Tibial nerve (tissue), 4 donors: ENCODE results near the gene ATP5F1D. TPM values are rescaled to one million over a fixed set of nuclear protein-coding genes. Genes with fewer than 3 reads are reported as not detected.
A peak's percentile ranks its signal among the peaks of the same experiment; 100 is the strongest.

Experiments
- DNase-seq, 2 donors: peaks; one replicate each; pipeline ENCODE4 v3.0.0-alpha.2; 2019; ENCODE audit warnings: low spot score in 2 of 2
- H3K27ac ChIP-seq, 4 donors: fragments of 200-600 bp; sonication (generic) in 3 of 4; one replicate each; pipeline ENCODE4 v1.5.1; 2017 to 2019; ENCODE audit warnings: mild to moderate bottlenecking in 1 of 4
- H3K27me3 ChIP-seq, 2 donors: fragments of 200-600 bp; sonication (generic) in 1 of 2; one replicate each; pipeline versions ENCODE4 v1.5.1 to v1.6.0; 2017 to 2019
- H3K36me3 ChIP-seq, 3 donors: fragments of 200-600 bp; sonication (generic); one replicate each; pipeline ENCODE4 v1.5.1; 2018 to 2019
- H3K4me1 ChIP-seq, 4 donors: fragments of 200-600 bp; sonication (generic) in 3 of 4; one replicate each; pipeline ENCODE4 v1.5.1; 2017 to 2019
- H3K4me3 ChIP-seq, 4 donors: fragments of 200-600 bp; sonication (generic) in 3 of 4; one replicate each; pipeline ENCODE4 v1.5.1; 2017 to 2019; ENCODE audit warnings: mild to moderate bottlenecking in 1 of 4, moderate library complexity in 1 of 4
- H3K9me3 ChIP-seq, 4 donors: fragments of 200-600 bp; sonication (generic) in 3 of 4; one replicate each; pipeline ENCODE4 v1.5.1; 2017 to 2019
- EP300 ChIP-seq, 2 donors: sonication (generic); formaldehyde crosslinking; IDR thresholded peaks; one replicate each; pipeline ENCODE4 v1.6.1; 2017; ENCODE audit warnings: antibody characterized with exemption in 2 of 2, mild to moderate bottlenecking in 1 of 2
- POLR2A ChIP-seq, 2 donors: fragments of 450-650 bp; IDR thresholded peaks; one replicate each; pipeline ENCODE4 v1.6.1; 2017; ENCODE audit warnings: antibody characterized with exemption in 2 of 2, mild to moderate bottlenecking in 2 of 2, moderate library complexity in 2 of 2
- WGBS, 2 donors: methylation state at CpG; one replicate each; pipeline ENCODE4 v1.1.5; 2018; 5-methylcytosine and 5-hydroxymethylcytosine counted together
- total RNA-seq, 4 donors: library from RNA; depleted of rRNA; stranded (reverse); fragments of >200 nt; gene quantifications; one replicate each; pipeline ENCODE4 v1.1.0, GENCODE V29; 2016
- TF ChIP-seq, protein P1 (sequence below), 5 experiments: fragments of 200-600 bp in 3 of 5; fragments of 450-650 bp in 2 of 5; sonication (generic) in 3 of 5; IDR thresholded peaks; one replicate each; pipeline ENCODE4 v1.5.1; 2016 to 2019; ENCODE audit warnings: antibody characterized with exemption in 5 of 5, mild to moderate bottlenecking in 3 of 5, moderate library complexity in 2 of 5

The ATP5F1D gene
- total RNA-seq, 4 donors from 2014 or later: 67.5 to 140 (median 127) TPM

DNA sequence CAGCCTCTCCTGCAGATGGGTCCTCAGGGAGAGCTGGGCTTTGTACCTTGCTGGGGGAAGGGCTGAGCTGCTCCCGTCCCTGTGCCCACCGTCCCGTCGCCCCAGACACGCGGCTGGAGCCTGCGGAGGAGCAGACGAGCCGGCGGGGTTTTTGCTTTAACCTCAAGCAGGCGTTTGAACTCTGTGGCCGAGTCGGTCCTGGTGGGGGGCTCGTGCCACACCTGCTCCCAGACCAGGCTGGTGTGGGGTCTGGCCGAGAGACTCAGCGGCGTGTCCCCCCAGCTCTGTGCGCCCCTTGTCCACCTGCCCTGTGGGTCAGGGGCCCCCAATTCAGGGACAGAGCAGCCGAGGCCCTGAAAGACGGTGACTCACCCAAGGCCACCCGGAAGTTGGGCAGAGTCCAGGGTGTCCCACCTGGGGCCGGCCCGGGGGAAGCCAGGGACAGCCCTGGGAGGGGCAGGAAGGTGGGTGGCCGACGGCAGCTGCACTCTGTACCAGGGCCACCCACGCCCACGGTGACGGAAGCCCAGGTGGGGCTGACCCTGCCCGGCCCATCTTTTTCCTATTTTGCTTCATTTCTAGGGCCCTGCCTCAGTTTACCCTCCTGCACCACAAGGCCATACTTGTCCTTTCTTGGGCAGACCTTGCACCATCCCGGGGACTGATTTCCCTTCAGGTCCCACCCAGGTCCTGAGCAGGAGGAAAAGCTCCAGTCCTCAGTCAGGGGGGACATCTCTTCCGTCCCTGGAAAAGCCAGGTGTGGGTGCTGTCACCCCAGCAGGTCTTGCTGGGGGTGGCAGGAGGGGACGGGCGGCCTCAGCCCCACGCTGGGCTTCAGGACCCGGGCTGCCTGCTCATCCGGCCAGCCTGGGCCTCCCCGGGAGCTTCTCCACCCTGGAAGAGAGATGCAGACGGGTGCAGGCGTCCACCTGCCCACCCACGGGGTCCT lies 49.4 kb downstream of the ATP5F1D start:
- Histone ChIP-seq H3K4me3 (no peak overlapping the region), H3K27me3 (peaks cover 0 to 94% of the 10 kb centered on the region in 2 donors), H3K4me1 (peaks cover 0 to 29% (median 5%) of the 10 kb centered on the region in 4 donors), H3K9me3 (no peaks in the 10 kb centered on the region), H3K27ac (peak overlapping the region in 1 of 4 donors; percentile 37), H3K36me3 (no peaks in the 10 kb centered on the region)
- no peak for TF ChIP-seq EP300 (IDR thresholded peaks at IDR 0.05)
- TF ChIP-seq, protein P1, sequence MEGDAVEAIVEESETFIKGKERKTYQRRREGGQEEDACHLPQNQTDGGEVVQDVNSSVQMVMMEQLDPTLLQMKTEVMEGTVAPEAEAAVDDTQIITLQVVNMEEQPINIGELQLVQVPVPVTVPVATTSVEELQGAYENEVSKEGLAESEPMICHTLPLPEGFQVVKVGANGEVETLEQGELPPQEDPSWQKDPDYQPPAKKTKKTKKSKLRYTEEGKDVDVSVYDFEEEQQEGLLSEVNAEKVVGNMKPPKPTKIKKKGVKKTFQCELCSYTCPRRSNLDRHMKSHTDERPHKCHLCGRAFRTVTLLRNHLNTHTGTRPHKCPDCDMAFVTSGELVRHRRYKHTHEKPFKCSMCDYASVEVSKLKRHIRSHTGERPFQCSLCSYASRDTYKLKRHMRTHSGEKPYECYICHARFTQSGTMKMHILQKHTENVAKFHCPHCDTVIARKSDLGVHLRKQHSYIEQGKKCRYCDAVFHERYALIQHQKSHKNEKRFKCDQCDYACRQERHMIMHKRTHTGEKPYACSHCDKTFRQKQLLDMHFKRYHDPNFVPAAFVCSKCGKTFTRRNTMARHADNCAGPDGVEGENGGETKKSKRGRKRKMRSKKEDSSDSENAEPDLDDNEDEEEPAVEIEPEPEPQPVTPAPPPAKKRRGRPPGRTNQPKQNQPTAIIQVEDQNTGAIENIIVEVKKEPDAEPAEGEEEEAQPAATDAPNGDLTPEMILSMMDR (IDR thresholded peaks at IDR 0.05): no peak
- no peak for TF ChIP-seq POLR2A (IDR thresholded peaks at IDR 0.05)
- no peak for DNase-seq
- 79 to 82% methylated on average over 33 to 34 of the region's 40 CpGs for WGBS, 2 donors

DNA sequence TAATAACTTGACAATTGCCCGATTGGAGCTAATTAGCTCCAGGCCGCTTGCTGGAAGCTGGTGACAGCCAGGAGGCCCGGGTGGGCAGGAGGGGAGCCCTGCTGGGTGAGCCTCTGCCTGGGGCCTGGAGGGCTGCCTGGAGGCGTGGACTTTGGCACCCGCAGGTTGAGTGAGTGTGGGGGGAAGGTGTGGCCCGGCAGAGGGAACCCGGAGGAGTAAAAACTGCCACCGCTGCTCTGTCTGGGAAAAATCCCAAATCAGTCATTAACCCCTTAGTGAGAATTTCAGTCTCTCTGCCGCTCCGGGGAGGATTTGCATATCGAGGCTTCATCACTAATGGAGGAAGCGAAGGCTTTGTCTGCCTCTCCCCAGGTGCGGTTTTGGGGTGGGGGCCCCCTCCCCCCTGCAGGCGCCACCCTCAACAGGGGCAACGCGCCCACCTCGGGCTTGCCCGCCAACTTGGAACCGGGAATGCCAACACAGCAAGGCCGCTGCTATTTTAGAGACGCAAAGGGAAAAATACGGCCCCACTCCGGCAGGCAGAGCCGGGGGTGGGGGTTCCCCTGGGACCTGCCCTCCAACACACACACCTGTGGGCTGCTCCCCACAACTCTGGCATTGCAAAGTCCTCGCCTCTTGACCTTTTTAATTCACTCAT lies 50.3 kb downstream of the ATP5F1D start:
- no peak overlapping the region for H3K4me3 ChIP-seq
- H3K27ac ChIP-seq: peak overlapping the region in 1 of 4 donors; percentile 37
- H3K9me3 ChIP-seq: no peaks in the 10 kb centered on the region
- peaks cover 0 to 22% (median 5%) of the 10 kb centered on the region in 4 donors for H3K4me1 ChIP-seq
- H3K36me3 ChIP-seq: no peaks in the 10 kb centered on the region
- 61 to 74% methylated on average over 19 to 25 of the region's 25 CpGs for WGBS, 2 donors
- no peak for TF ChIP-seq EP300 (IDR thresholded peaks at IDR 0.05)
- TF ChIP-seq, protein P1 (IDR thresholded peaks at IDR 0.05): no peak
- no peak for DNase-seq
- H3K27me3 ChIP-seq: peaks cover 0 to 88% of the 10 kb centered on the region in 2 donors

DNA sequence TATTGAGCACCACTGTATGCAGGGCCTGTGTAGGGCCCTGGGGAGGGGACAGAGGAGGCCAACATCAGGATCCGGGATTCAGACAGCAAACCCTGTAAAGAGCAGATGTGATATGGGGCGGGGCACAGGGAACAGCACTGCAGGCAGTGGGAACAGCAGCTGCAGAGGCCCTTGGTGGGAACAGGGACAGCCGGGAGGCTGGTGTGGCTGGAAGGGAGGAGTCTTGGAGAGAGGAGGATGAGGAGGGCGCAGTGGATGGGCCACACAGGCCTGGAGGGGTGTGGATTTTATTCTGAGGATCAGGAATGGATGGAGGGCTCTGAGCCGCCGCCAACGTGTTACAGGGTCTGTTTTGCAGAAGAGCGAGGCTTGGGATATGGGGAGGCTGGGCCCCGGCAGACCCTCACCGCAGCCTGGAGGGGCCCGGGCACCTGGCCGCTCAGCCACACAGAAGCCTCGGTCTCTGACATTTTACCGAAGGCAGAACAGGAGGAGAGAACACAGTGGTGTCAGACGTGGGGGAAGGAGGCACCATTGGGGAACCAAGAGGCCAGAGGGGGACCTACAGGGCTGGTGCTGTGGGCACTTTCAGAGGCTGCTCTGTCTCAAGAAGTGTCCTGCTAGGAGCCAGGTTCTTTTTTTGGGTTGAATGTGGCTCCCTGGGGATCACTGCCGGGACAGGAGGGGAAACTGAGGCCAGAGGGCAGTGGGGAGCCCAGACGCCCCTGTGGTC lies 51.0 kb downstream of the ATP5F1D start:
- H3K4me3 ChIP-seq: no peak overlapping the region
- 82 to 86% methylated on average over 17 of the region's 17 CpGs for WGBS, 2 donors
- no peaks in the 10 kb centered on the region for H3K9me3 ChIP-seq
- peaks cover 0 to 81% of the 10 kb centered on the region in 2 donors for H3K27me3 ChIP-seq
- DNase-seq: no peak
- TF ChIP-seq POLR2A (IDR thresholded peaks at IDR 0.05): no peak
- TF ChIP-seq, protein P1 (IDR thresholded peaks at IDR 0.05): no peak
- TF ChIP-seq EP300 (IDR thresholded peaks at IDR 0.05): no peak
- H3K27ac ChIP-seq: no peak overlapping the region
- H3K36me3 ChIP-seq: no peaks in the 10 kb centered on the region
- peaks cover 0 to 15% (median 5%) of the 10 kb centered on the region in 4 donors for H3K4me1 ChIP-seq

DNA sequence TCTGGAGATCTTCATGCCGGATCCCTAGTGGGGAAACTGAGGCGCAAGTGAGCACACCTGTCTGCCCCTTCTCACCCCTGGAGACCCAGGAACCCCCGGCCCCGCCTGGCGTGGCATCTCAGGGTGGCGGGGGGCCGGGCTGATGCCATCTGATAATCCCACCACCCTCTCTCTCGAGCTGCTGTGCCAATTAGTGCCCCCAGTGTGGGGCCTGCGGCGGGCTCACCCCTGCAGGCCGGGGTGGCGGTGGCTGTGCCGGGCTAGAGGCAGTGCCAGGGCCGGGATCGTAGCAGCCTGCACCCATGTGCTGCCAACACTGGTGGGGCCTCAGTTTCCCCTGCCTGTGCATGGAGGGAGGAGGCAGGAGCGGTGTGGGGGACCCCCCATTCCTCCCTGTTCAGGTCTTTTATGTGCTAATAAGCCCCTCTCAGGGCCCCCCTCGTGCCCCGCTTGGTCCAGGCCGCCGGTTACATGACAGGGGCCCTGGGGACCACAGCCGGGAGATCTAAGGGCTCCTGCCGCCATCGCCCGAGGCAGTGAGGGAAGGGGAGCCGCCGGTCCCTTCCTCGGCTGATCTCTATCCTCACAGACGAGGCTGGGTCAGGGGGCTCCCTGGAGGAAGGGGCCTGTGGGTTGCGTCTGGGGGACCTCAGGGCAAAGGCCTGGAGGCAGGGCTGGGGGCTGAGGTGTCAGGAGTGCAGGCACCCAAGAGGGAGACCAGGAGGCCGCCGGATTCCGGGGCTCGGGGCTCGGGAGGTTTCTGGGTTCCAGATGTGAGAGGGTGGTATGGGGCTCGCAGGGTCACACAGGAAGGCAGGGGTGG lies 52.4 kb downstream of the ATP5F1D start:
- TF ChIP-seq, protein P1 (IDR thresholded peaks at IDR 0.05): no peak
- no peak for TF ChIP-seq EP300 (IDR thresholded peaks at IDR 0.05)
- no peak for TF ChIP-seq POLR2A (IDR thresholded peaks at IDR 0.05)
- Histone ChIP-seq H3K4me1 (peaks cover 0 to 12% (median 5%) of the 10 kb centered on the region in 4 donors), H3K4me3 (no peak overlapping the region), H3K27me3 (peaks cover 0 to 66% of the 10 kb centered on the region in 2 donors), H3K9me3 (no peaks in the 10 kb centered on the region), H3K36me3 (no peaks in the 10 kb centered on the region), H3K27ac (no peak overlapping the region)
- DNase-seq: no peak
- WGBS, 2 donors: 74 to 75% methylated on average over 17 to 19 of the region's 35 CpGs

Other genes starting within 250 kb of the ATP5F1D start
- 1 to 10 TPM in 1 of 4 donors, not detected in 3; 2.4 TPM for gene GRIN3B, start 241.3 kb upstream of the ATP5F1D start, total RNA-seq
- gene TMEM259, start 220.6 kb upstream of the ATP5F1D start, total RNA-seq: 100 to 1,000 TPM; 229 to 459 (median 325) TPM
- not detected for gene RNU6-2, start 220.2 kb upstream of the ATP5F1D start, total RNA-seq
- 100 to 1,000 TPM in 1 of 4 donors, 10 to 100 TPM in 3; 69.9 to 122 (median 79.4) TPM for gene CNN2, start 215.1 kb upstream of the ATP5F1D start, total RNA-seq
- gene ABCA7, start 201.6 kb upstream of the ATP5F1D start, total RNA-seq: 10 to 100 TPM in 3 of 4 donors, 1 to 10 TPM in 1; 9.6 to 25.8 (median 13.7) TPM
- gene ARHGAP45, start 174.6 kb upstream of the ATP5F1D start, total RNA-seq: 10 to 100 TPM; 28.4 to 66.9 (median 38.6) TPM
- 100 to 1,000 TPM in 3 of 4 donors, 10 to 100 TPM in 1; 81.6 to 136 (median 121) TPM for gene POLR2E, start 146.4 kb upstream of the ATP5F1D start, total RNA-seq
- 100 to 1,000 TPM; 337 to 518 (median 493) TPM for gene GPX4, start 137.8 kb upstream of the ATP5F1D start, total RNA-seq
- gene SBNO2, start 67.5 kb upstream of the ATP5F1D start, total RNA-seq: 100 to 1,000 TPM in 1 of 4 donors, 10 to 100 TPM in 3; 26.6 to 105 (median 39.3) TPM
- 10 to 100 TPM; 52.5 to 91.2 (median 68.7) TPM for gene STK11, start 36.0 kb upstream of the ATP5F1D start, total RNA-seq
- 1 to 10 TPM in 2 of 4 donors, under 1 TPM in 2; 0.22 to 3.9 (median 1.4) TPM for gene CBARP, start 3.7 kb upstream of the ATP5F1D start, total RNA-seq
- gene MIDN, start 6.8 kb downstream of the ATP5F1D start, total RNA-seq: 10 to 100 TPM; 17.4 to 51.9 (median 39.4) TPM
- 100 to 1,000 TPM; 389 to 640 (median 576) TPM for gene CIRBP, start 27.6 kb downstream of the ATP5F1D start, total RNA-seq
- gene FAM174C, start 33.8 kb downstream of the ATP5F1D start, total RNA-seq: 10 to 100 TPM; 25.5 to 80.7 (median 52.0) TPM
- gene EFNA2, start 44.1 kb downstream of the ATP5F1D start, total RNA-seq: not detected
- 100 to 1,000 TPM; 146 to 162 (median 151) TPM for gene NDUFS7, start 142.2 kb downstream of the ATP5F1D start, total RNA-seq
- 100 to 1,000 TPM in 2 of 4 donors, 10 to 100 TPM in 2; 43.8 to 120 (median 94.4) TPM for gene GAMT, start 159.8 kb downstream of the ATP5F1D start, total RNA-seq
- gene DAZAP1, start 165.8 kb downstream of the ATP5F1D start, total RNA-seq: 10 to 100 TPM; 34.3 to 68.4 (median 61.0) TPM
- 1,000 to 10,000 TPM; 4,239 to 4,988 (median 4,337) TPM for gene RPS15, start 196.6 kb downstream of the ATP5F1D start, total RNA-seq
- 10 to 100 TPM in 1 of 4 donors, 1 to 10 TPM in 3; 1.7 to 10.2 (median 4.2) TPM for gene APC2, start 208.4 kb downstream of the ATP5F1D start, total RNA-seq
- gene C19orf25, start 237.5 kb downstream of the ATP5F1D start, total RNA-seq: 10 to 100 TPM; 22.4 to 47.4 (median 33.8) TPM
- gene PCSK4, start 248.6 kb downstream of the ATP5F1D start, total RNA-seq: 1 to 10 TPM; 1.3 to 4.9 (median 2.2) TPM
- 1 to 10 TPM; 1.2 to 4.6 (median 2.9) TPM for gene REEP6, start 249.4 kb downstream of the ATP5F1D start, total RNA-seq